DMS153 treated with DMSO at 0.1 percent for 48 hours (cell line): Measurements from ENCODE around the gene FAM222B.
A peak's percentile ranks its signal among the peaks of the same experiment; 100 is the strongest.
"Not testable (repeated sequence)": the region's sequence is repeated elsewhere in the genome, so short reads cannot be mapped to it uniquely, and the experiment has no call there.

ENCODE experiments used
- DNase-seq: peaks from one replicate; lab custom pipeline; 2025; ENCODE audit not compliant: unreplicated experiment; lab: John Stamatoyannopoulos, UW

FAM222B gene

GRCh38 chr17:28779601-28780000 lies 63.0 kb downstream of the FAM222B start:
- DNase-seq = not testable (repeated sequence)

GRCh38 chr17:28777178-28777577 lies 65.4 kb downstream of the FAM222B start:
- no peak for DNase-seq

- DNase-seq = no peak
These were observed 68.4 kb downstream of the FAM222B start for GRCh38 chr17:28774206-28774605.

GRCh38 chr17:28773736-28774135 lies 68.9 kb downstream of the FAM222B start:
- no peak for DNase-seq

- DNase-seq = no peak
These were observed 77.6 kb downstream of the FAM222B start for GRCh38 chr17:28765038-28765437.

- peak; percentile 49 for DNase-seq
These were observed 78.8 kb downstream of the FAM222B start for GRCh38 chr17:28763804-28764266.

- no peak for DNase-seq
These were observed 79.3 kb downstream of the FAM222B start for GRCh38 chr17:28763137-28763799.

GRCh38 chr17:28760601-28761562 lies 81.7 kb downstream of the FAM222B start:
- peak; percentile 98 for DNase-seq

- no peak for DNase-seq
These were observed 83.2 kb downstream of the FAM222B start for GRCh38 chr17:28759256-28759865.

GRCh38 chr17:28758411-28759121 lies 84.0 kb downstream of the FAM222B start:
- no peak for DNase-seq

GRCh38 chr17:28756049-28756804 lies 86.4 kb downstream of the FAM222B start:
- no peak for DNase-seq

- no peak for DNase-seq
These were observed 87.1 kb downstream of the FAM222B start for GRCh38 chr17:28755486-28755885.

GRCh38 chr17:28751600-28752366 lies 90.8 kb downstream of the FAM222B start:
- no peak for DNase-seq

GRCh38 chr17:28750178-28751047 lies 92.2 kb downstream of the FAM222B start:
- DNase-seq = peak; percentile 86

GRCh38 chr17:28749516-28750177 lies 92.9 kb downstream of the FAM222B start:
- no peak for DNase-seq

GRCh38 chr17:28748852-28749515 lies 93.6 kb downstream of the FAM222B start:
- DNase-seq = no peak
